ENCODE results near the gene COQ10A. TPM values are rescaled to one million over a fixed set of nuclear protein-coding genes. Genes with fewer than 3 reads are reported as not detected.

COQ10A gene
- total and polyA plus RNA-seq, 2 of the 13 experiments (the other 11 are each of a cell fraction or from before 2014, with no cell fraction given) = 21.0 to 37.3 TPM

- TF ChIP-seq ZNF431 (CRISPR knock-in tag; IDR thresholded peaks at IDR 0.05; ENCODE audit: borderline replicate concordance, low read depth) (no peak), ZNF337 (CRISPR knock-in tag; IDR thresholded peaks at IDR 0.05; ENCODE audit: borderline replicate concordance, low read depth) (peak; percentile 81; the same call in 1 of the 2 replicates), ELF1 (CRISPR knock-in tag; IDR thresholded peaks at IDR 0.05) (peak; percentile 82), ZBTB2 (CRISPR knock-in tag; IDR thresholded peaks at IDR 0.05; ENCODE audit: low read depth) (no peak), STAG1 (CRISPR knock-in tag; IDR thresholded peaks at IDR 0.05) (0 out of 2 replicates have a peak, but pooled peaks have one; percentile 2), ZNF678 (CRISPR knock-in tag; IDR thresholded peaks at IDR 0.05) (peak; percentile 61; the same call in 1 of the 2 replicates), KLF16 (CRISPR knock-in tag; IDR thresholded peaks at IDR 0.05) (peak in 1 of 2 experiments; percentile 80; a peak in 1 of 4 replicates), EED (CRISPR knock-in tag; IDR thresholded peaks at IDR 0.05) (peak; percentile 48), ATF7 (IDR thresholded peaks at IDR 0.05) (no peak), ATF7 (CRISPR knock-in tag; IDR thresholded peaks at IDR 0.05) (peak; percentile 82), ZNF121 (CRISPR knock-in tag; IDR thresholded peaks at IDR 0.05) (peak; percentile 58; the same call in 1 of the 2 replicates), NFKBIZ (CRISPR knock-in tag; IDR thresholded peaks at IDR 0.05) (0 out of 2 replicates have a peak, but pooled peaks have one; percentile 44), NFRKB (IDR thresholded peaks at IDR 0.05) (no peak), FOXK1 (CRISPR knock-in tag; IDR thresholded peaks at IDR 0.05; ENCODE audit: borderline replicate concordance, low read depth) (peak; percentile 76; the same call in 1 of the 2 replicates), ZNF619 (CRISPR knock-in tag; IDR thresholded peaks at IDR 0.05) (peak; percentile 86; the same call in 1 of the 2 replicates), ZSCAN31 (CRISPR knock-in tag; IDR thresholded peaks at IDR 0.05; ENCODE audit: low read depth) (peak; percentile 26; the same call in 1 of the 2 replicates), FOXA3 (CRISPR knock-in tag; IDR thresholded peaks at IDR 0.05) (peak; percentile 66), ZC3H13 (CRISPR knock-in tag; IDR thresholded peaks at IDR 0.05) (no peak), MXD1 (CRISPR knock-in tag; IDR thresholded peaks at IDR 0.05) (peak; percentile 74; the same call in 1 of the 2 replicates), MLX (CRISPR knock-in tag; IDR thresholded peaks at IDR 0.05) (0 out of 2 replicates have a peak, but pooled peaks have one; percentile 36), TFE3 (CRISPR knock-in tag; IDR thresholded peaks at IDR 0.05) (peak; percentile 36; the same call in 1 of the 2 replicates), GABPB1 (CRISPR knock-in tag; IDR thresholded peaks at IDR 0.05) (peak; percentile 93), THYN1 (CRISPR knock-in tag; IDR thresholded peaks at IDR 0.05; ENCODE audit: borderline replicate concordance, low read depth) (no peak), PRDM4 (CRISPR knock-in tag; IDR thresholded peaks at IDR 0.05; ENCODE audit: borderline replicate concordance) (no peak)
These were observed 44.8 kb upstream of the COQ10A start, which contains the start of gene RNF41 (continued) for GRCh38 chr12:56221757-56222530.

Measured in HepG2 (cell line).